Thyroid gland (tissue), 4 donors: Measurements from ENCODE around the gene KLF7. TPM values are rescaled to one million over a fixed set of nuclear protein-coding genes. Genes with fewer than 3 reads are reported as not detected.

ENCODE experiments used
- DNase-seq, 2 donors: peaks; one replicate each; pipeline ENCODE4 v3.0.0-alpha.2; 2019
- H3K27ac ChIP-seq, 3 donors: fragments of 200-600 bp; sonication (generic); 1 replicate in 2 of 3; 2 replicates in 1 of 3; pipeline ENCODE4 v1.5.1; 2016 to 2019; ENCODE audit warnings: mild to moderate bottlenecking in 1 of 3, moderate library complexity in 1 of 3
- H3K27me3 ChIP-seq: fragments of 200-600 bp; sonication (generic); one replicate; pipeline ENCODE4 v1.5.1; 2019
- H3K36me3 ChIP-seq, 2 donors: fragments of 200-600 bp; sonication (generic); one replicate each; pipeline ENCODE4 v1.5.1; 2016 to 2019
- H3K4me1 ChIP-seq, 2 donors: fragments of 200-600 bp; sonication (generic); one replicate each; pipeline ENCODE4 v1.5.1; 2017 to 2019
- H3K4me3 ChIP-seq, 3 donors: fragments of 200-600 bp; sonication (generic); replicated peaks in 1 of 3; 1 replicate in 2 of 3; 2 replicates in 1 of 3; pipeline ENCODE4 v1.5.1; 2016; ENCODE audit warnings: mild to moderate bottlenecking in 1 of 3
- H3K9me3 ChIP-seq: fragments of 200-600 bp; sonication (generic); one replicate; pipeline ENCODE4 v1.5.1; 2017
- CTCF ChIP-seq, 6 experiments: fragments of 200-600 bp in 3 of 6; fragments of 450-650 bp in 3 of 6; sonication (generic) in 3 of 6; IDR thresholded peaks; one replicate each; pipeline ENCODE4 v1.5.1; 2016 to 2019; ENCODE audit warnings: antibody characterized with exemption in 6 of 6, mild to moderate bottlenecking in 2 of 6, inconsistent platforms in 1 of 6, moderate library complexity in 1 of 6
- POLR2A ChIP-seq, 2 donors: fragments of 450-650 bp; IDR thresholded peaks; one replicate each; pipeline ENCODE4 v1.6.1; 2017; ENCODE audit warnings: antibody characterized with exemption in 2 of 2, mild to moderate bottlenecking in 2 of 2, moderate library complexity in 1 of 2
- WGBS, 2 donors: methylation state at CpG; one replicate each; pipeline ENCODE4 v1.1.5; 2017; 5-methylcytosine and 5-hydroxymethylcytosine counted together
- intact Hi-C: fragments of 100-400 bp; cut with DNase I; formaldehyde crosslinking; loops from one replicate; pipeline ENCODE4 v1.15.1; 2023
- total RNA-seq, 4 donors: library from RNA; depleted of rRNA; stranded (reverse); fragments of >200 nt; gene quantifications; one replicate each; pipeline ENCODE4 v1.2.3, GENCODE V29; 2016

Gene KLF7
- total RNA-seq, 4 donors from 2014 or later = 19.4 to 29.5 (median 25.6) TPM

- Histone ChIP-seq H3K27ac (no peak overlapping the region), H3K27me3 (no peaks in the 10 kb centered on the region), H3K4me3 (no peak overlapping the region), H3K4me1 (no peaks in the 10 kb centered on the region), H3K36me3 (no peaks in the 10 kb centered on the region), H3K9me3 (no peaks in the 10 kb centered on the region)
- intact Hi-C loops = no loop called here
- DNase-seq = no peak
- TF ChIP-seq POLR2A (IDR thresholded peaks at IDR 0.05) (no peak), CTCF (IDR thresholded peaks at IDR 0.05) (no peak)
These were observed 17.8 kb upstream of the KLF7 start for GRCh38 chr2:207183506-207183905.

- no peaks in the 10 kb centered on the region for H3K36me3 ChIP-seq
- no peak for TF ChIP-seq POLR2A (IDR thresholded peaks at IDR 0.05)
- TF ChIP-seq CTCF (IDR thresholded peaks at IDR 0.05) = no peak
- H3K27me3 ChIP-seq = no peaks in the 10 kb centered on the region
- H3K4me3 ChIP-seq = no peak overlapping the region
- no peak for DNase-seq
- WGBS, 2 donors = 86 to 88% methylated on average over 2 of the region's 2 CpGs
- no peaks in the 10 kb centered on the region for H3K9me3 ChIP-seq
- intact Hi-C loops = no loop called here
- H3K27ac ChIP-seq = no peak overlapping the region
- H3K4me1 ChIP-seq = no peaks in the 10 kb centered on the region
These were observed 17.2 kb upstream of the KLF7 start for GRCh38 chr2:207182911-207183310.

GRCh38 chr2:207181526-207182274 lies 16.0 kb upstream of the KLF7 start:
- no peaks in the 10 kb centered on the region for H3K9me3 ChIP-seq
- no peak overlapping the region for H3K27ac ChIP-seq
- no peaks in the 10 kb centered on the region for H3K27me3 ChIP-seq
- H3K36me3 ChIP-seq = no peaks in the 10 kb centered on the region
- no peak for TF ChIP-seq CTCF (IDR thresholded peaks at IDR 0.05)
- no peak for TF ChIP-seq POLR2A (IDR thresholded peaks at IDR 0.05)
- no peak for DNase-seq
- no peaks in the 10 kb centered on the region for H3K4me1 ChIP-seq
- WGBS, 2 donors = 89 to 95% methylated on average over 7 of the region's 7 CpGs
- H3K4me3 ChIP-seq = no peak overlapping the region
- intact Hi-C loops = no loop called here

- Histone ChIP-seq H3K4me3 (no peak overlapping the region), H3K4me1 (no peaks in the 10 kb centered on the region), H3K36me3 (no peaks in the 10 kb centered on the region), H3K27me3 (no peaks in the 10 kb centered on the region), H3K9me3 (no peaks in the 10 kb centered on the region), H3K27ac (no peak overlapping the region)
- TF ChIP-seq CTCF (IDR thresholded peaks at IDR 0.05) (no peak), POLR2A (IDR thresholded peaks at IDR 0.05) (no peak)
- no peak for DNase-seq
- intact Hi-C loops = no loop called here
These were observed 15.0 kb upstream of the KLF7 start for GRCh38 chr2:207180741-207181140.

- no peaks in the 10 kb centered on the region for H3K36me3 ChIP-seq
These were observed 10.5 kb upstream of the KLF7 start for GRCh38 chr2:207176247-207176646.

More at GRCh38 chr2:207176247-207176646, 10.5 kb upstream of the KLF7 start:
- no peaks in the 10 kb centered on the region for H3K9me3 ChIP-seq
- no peak overlapping the region for H3K4me3 ChIP-seq
- H3K27ac ChIP-seq = no peak overlapping the region
- TF ChIP-seq CTCF (IDR thresholded peaks at IDR 0.05) = no peak
- TF ChIP-seq POLR2A (IDR thresholded peaks at IDR 0.05) = no peak
- DNase-seq = no peak
- no peaks in the 10 kb centered on the region for H3K4me1 ChIP-seq
- no peaks in the 10 kb centered on the region for H3K27me3 ChIP-seq
- intact Hi-C loops = no loop called here
